Fibroblast of villous mesenchyme (primary cell): ENCODE results near the gene RETREG1. TPM values are rescaled to one million over a fixed set of nuclear protein-coding genes. Genes with fewer than 3 reads are reported as not detected.

Experiments used
- DNase-seq: peaks from one replicate; pipeline ENCODE4 v3.0.0-alpha.2; 2010; ENCODE audit warnings: low read depth
- H3K4me3 ChIP-seq: 2 replicates; pipeline ENCODE4 v1.5.1; 2011; ENCODE audit warnings: low read depth, mild to moderate bottlenecking, low read length
- total RNA-seq: library from RNA; depleted of rRNA; stranded (reverse); fragments of >200 nt; gene quantifications from 2 replicates; pipeline ENCODE4 v1.2.3, GENCODE V29; 2012
- TF ChIP-seq, protein P1 (sequence below): IDR thresholded peaks from 2 replicates; pipeline ENCODE4 v1.5.1; 2012; ENCODE audit warnings: low read depth, mild to moderate bottlenecking, low read length; ENCODE audit not compliant: insufficient read depth

The RETREG1 gene
- total RNA-seq, 1 donor: 1.7 TPM

DNA sequence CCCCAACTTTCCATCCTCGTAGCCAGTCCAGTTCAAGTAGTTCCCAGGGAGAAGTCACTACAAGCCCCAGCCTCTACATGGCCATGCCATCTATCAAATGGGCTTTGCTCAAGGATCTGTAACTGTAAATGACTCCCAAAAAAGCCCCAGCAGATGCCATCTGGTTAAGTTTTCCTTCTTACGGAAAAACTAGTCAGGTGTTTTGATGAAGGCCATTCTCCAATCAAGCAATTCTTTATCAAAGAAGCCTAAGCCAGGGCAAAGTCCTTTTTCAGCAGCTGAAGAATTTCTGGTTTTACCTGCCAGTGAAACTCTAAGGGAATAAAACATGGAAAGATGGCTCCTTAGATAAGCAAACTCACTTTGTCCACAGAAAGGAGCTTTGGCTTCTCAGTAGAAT is 129.3 kb downstream of the RETREG1 start:
- no peak overlapping the region for H3K4me3 ChIP-seq
- TF ChIP-seq, protein P1, sequence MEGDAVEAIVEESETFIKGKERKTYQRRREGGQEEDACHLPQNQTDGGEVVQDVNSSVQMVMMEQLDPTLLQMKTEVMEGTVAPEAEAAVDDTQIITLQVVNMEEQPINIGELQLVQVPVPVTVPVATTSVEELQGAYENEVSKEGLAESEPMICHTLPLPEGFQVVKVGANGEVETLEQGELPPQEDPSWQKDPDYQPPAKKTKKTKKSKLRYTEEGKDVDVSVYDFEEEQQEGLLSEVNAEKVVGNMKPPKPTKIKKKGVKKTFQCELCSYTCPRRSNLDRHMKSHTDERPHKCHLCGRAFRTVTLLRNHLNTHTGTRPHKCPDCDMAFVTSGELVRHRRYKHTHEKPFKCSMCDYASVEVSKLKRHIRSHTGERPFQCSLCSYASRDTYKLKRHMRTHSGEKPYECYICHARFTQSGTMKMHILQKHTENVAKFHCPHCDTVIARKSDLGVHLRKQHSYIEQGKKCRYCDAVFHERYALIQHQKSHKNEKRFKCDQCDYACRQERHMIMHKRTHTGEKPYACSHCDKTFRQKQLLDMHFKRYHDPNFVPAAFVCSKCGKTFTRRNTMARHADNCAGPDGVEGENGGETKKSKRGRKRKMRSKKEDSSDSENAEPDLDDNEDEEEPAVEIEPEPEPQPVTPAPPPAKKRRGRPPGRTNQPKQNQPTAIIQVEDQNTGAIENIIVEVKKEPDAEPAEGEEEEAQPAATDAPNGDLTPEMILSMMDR: no peak
- DNase-seq: no peak

DNA sequence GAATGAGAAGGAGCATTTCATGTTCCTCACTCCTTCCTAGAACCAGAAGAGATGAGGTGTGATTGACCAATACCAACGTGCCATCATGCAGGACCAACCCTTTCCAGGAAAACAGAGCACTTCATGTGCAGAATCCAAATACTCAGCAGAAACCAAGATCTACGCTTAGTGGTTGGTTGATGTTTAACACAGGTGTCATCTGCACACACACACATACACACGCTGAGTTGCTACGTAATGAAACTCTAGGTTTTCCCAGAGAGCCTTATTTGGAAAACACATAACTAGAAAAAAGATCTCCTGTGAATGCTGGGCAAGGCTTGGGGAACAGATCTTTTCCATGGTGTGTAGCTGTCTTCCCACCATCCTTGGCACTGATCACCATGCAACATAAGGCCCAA is 130.1 kb downstream of the RETREG1 start:
- TF ChIP-seq, protein P1: no peak
- H3K4me3 ChIP-seq: no peak overlapping the region
- no peak for DNase-seq

DNA sequence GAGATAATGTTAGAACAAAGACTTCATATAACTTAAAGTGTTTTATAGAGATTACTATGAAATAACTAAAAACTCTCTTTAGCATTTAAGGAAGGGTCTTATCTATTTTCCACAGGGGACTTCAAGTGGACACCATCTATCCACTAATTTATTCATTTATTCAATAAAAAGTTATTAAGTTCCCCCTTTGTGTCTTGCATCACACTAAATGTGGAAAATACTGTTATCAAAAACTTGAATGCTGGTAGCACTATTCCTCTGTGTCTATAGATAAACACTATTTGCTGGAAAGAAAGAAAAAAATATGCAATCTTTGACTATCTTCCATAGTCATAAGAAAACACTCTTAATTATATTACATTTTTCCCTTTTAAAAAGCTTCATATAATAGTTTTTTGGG is 131.1 kb downstream of the RETREG1 start:
- TF ChIP-seq, protein P1: no peak
- no peak overlapping the region for H3K4me3 ChIP-seq
- DNase-seq: no peak

DNA sequence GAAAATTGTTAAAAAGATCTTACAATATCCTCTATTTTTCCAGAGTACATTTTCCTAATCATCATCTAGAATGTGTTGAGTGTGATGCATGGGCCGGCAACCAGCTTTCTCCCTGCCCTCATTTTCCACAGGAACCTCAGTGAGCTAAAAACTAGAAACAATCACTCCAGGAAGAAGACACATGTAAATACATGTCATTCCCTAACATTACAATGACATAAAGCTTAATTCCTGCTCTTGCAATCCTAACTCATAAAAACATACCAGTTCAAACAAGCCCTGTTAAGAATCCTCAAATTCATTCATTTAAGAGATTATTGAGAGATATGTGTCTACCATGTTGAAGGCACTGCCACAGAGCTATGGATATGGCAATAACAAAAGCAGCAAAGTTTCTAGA is 132.7 kb downstream of the RETREG1 start:
- no peak overlapping the region for H3K4me3 ChIP-seq
- DNase-seq: no peak
- TF ChIP-seq, protein P1: no peak

DNA sequence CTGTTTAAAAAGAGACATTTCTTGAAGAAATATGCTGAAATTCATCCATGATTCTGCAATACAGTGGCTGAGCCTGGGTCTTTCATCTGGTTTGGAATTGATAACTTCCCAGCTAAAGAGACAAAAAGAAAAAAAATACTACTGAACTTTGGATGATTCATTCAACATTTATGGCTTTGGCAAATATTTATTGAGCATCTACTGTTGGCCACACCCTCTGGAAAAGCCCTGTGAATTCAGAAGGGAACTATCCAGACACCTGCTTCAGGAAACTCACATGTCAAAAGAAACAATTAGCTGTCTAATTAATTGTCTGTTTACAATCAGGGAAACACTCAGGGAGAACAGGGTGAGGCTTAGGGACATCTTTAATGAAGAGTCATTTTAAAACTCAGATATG is 133.4 kb downstream of the RETREG1 start:
- TF ChIP-seq, protein P1: no peak
- no peak overlapping the region for H3K4me3 ChIP-seq
- no peak for DNase-seq

DNA sequence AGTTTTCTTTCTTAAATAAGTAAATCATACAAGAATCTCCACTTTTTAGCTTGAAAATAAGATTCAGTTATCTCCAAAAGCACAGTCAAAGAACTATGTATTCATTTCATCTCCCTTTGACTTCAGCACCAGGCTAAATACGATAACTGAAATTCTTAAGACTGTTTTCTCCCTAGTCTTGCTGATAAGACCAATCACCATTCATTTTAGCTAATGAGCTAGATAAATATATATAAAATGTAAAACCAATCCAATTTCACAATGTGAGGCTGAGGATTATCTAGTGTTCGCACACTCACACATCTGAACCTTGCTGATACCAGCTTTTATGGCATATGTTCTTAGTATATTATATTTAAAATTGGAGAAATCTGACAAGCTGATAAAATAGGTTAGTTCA is 133.9 kb downstream of the RETREG1 start:
- DNase-seq: no peak
- TF ChIP-seq, protein P1: no peak
- H3K4me3 ChIP-seq: no peak overlapping the region

DNA sequence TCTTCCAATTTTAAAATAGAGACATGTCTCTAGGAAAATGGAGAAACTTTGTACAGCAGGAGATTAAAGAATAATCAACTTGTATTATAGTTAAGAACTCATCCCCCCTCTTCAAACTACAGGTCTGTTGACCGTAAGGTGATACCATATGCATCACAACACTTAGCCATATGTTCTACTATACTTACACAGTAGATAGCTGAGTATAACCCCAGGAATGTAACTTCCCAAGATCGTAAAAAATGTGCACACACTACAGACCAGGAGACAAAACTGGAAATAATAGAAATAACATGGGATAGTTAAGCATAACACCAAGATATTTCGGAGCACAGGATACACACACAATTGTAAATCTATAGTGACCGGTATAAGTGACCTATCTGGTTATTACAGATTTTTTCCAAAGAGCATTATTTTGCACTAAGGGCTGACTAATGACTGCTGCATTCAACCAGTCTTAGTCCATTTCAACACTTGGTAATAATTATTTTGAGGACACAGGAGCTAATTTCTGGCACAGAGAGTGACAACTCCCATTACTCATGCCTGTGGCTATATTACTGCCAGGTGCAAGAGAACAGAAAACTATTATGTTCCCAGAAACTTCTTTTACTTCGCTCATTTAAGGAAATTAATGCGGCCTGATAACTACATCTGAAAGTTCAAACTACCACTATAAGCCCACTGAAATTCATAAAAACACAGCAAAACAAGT is 135.8 kb downstream of the RETREG1 start:
- H3K4me3 ChIP-seq: no peak overlapping the region
- TF ChIP-seq, protein P1: no peak
- DNase-seq: no peak
